Skeletal muscle cell (primary cell): ENCODE results near the gene MC2R.
"Not testable (repeated sequence)": the region's sequence is repeated elsewhere in the genome, so short reads cannot be mapped to it uniquely, and the experiment has no call there.

ENCODE experiments used
- DNase-seq: peaks from one replicate; pipeline ENCODE4 v3.0.0-alpha.2; 2010; ENCODE audit warnings: low read depth
- H3K4me3 ChIP-seq: 2 replicates; pipeline ENCODE4 v1.5.1; 2011; ENCODE audit warnings: low read depth, mild to moderate bottlenecking, control low read depth, low read length, moderate library complexity

The MC2R gene

GRCh38 chr18:13895505-13896033, 19.8 kb downstream of the MC2R start:
- no peak overlapping the region for H3K4me3 ChIP-seq
- no peak for DNase-seq

- DNase-seq = no peak
- no peak overlapping the region for H3K4me3 ChIP-seq
These were observed 20.8 kb downstream of the MC2R start for GRCh38 chr18:13894531-13894930.

- H3K4me3 ChIP-seq = no peak overlapping the region
- no peak for DNase-seq
These were observed 21.9 kb downstream of the MC2R start for GRCh38 chr18:13893418-13893760.

- no peak for DNase-seq
- no peak overlapping the region for H3K4me3 ChIP-seq
These were observed 23.2 kb downstream of the MC2R start for GRCh38 chr18:13892098-13892497.

GRCh38 chr18:13890761-13891361, 24.5 kb downstream of the MC2R start:
- DNase-seq = no peak

GRCh38 chr18:13889671-13890070, 25.7 kb downstream of the MC2R start:
- H3K4me3 ChIP-seq = no peak overlapping the region
- no peak for DNase-seq

More at GRCh38 chr18:13890761-13891361, 24.5 kb downstream of the MC2R start:
- no peak overlapping the region for H3K4me3 ChIP-seq

- no peak overlapping the region for H3K4me3 ChIP-seq
- DNase-seq = no peak
These were observed 27.1 kb downstream of the MC2R start for GRCh38 chr18:13888191-13888716.

- DNase-seq = no peak
These were observed 30.3 kb downstream of the MC2R start for GRCh38 chr18:13885009-13885408.

GRCh38 chr18:13879937-13880336, 35.4 kb downstream of the MC2R start:
- no peak for DNase-seq
- no peak overlapping the region for H3K4me3 ChIP-seq

More at GRCh38 chr18:13885009-13885408, 30.3 kb downstream of the MC2R start:
- H3K4me3 ChIP-seq = no peak overlapping the region

- no peak for DNase-seq
- H3K4me3 ChIP-seq = no peak overlapping the region
These were observed 35.8 kb downstream of the MC2R start for GRCh38 chr18:13879492-13879891.

- no peak for DNase-seq
- no peak overlapping the region for H3K4me3 ChIP-seq
These were observed 36.5 kb downstream of the MC2R start for GRCh38 chr18:13878857-13879256.

- DNase-seq = no peak
- no peak overlapping the region for H3K4me3 ChIP-seq
These were observed 38.2 kb downstream of the MC2R start for GRCh38 chr18:13877157-13877556.

GRCh38 chr18:13874558-13874957, 40.8 kb downstream of the MC2R start:
- DNase-seq = no peak
- no peak overlapping the region for H3K4me3 ChIP-seq

- H3K4me3 ChIP-seq = no peak overlapping the region
- DNase-seq = no peak
These were observed 42.4 kb downstream of the MC2R start for GRCh38 chr18:13872932-13873331.

GRCh38 chr18:13872373-13872772, 43.0 kb downstream of the MC2R start:
- H3K4me3 ChIP-seq = no peak overlapping the region
- no peak for DNase-seq

- DNase-seq = no peak
- H3K4me3 ChIP-seq = no peak overlapping the region
These were observed 43.6 kb downstream of the MC2R start for GRCh38 chr18:13871701-13872100.

GRCh38 chr18:13868501-13869271, 46.6 kb downstream of the MC2R start:
- no peak for DNase-seq
- H3K4me3 ChIP-seq = no peak overlapping the region

GRCh38 chr18:13862898-13863297, 52.4 kb downstream of the MC2R start:
- H3K4me3 ChIP-seq, DNase-seq: not testable (repeated sequence)

GRCh38 chr18:13849791-13850190, 65.5 kb downstream of the MC2R start:
- DNase-seq = no peak
- no peak overlapping the region for H3K4me3 ChIP-seq

GRCh38 chr18:13836559-13836958, 78.8 kb downstream of the MC2R start:
- DNase-seq = no peak
- no peak overlapping the region for H3K4me3 ChIP-seq

GRCh38 chr18:13835202-13835601, 80.1 kb downstream of the MC2R start:
- no peak for DNase-seq
- H3K4me3 ChIP-seq = no peak overlapping the region
